A549 (cell line): ENCODE results near the gene METRNL.

ENCODE experiments used
- FOXS1 ChIP-seq: fragments of 250-450 bp; sonication (Bioruptor Pico); IDR thresholded peaks from 2 replicates; pipeline ENCODE4 v1.5.0; 2020; ENCODE audit warnings: mild to moderate bottlenecking, moderate library complexity
- JUN ChIP-seq, 2 experiments: fragments of >200 bp; sonication (Bioruptor Twin); formaldehyde crosslinking; IDR thresholded peaks; 2 replicates in 1 of 2; 3 replicates in 1 of 2; pipeline ENCODE4 v1.6.1; 2016 to 2017
- POLR2A ChIP-seq: IDR thresholded peaks from 2 replicates; pipeline ENCODE4 v1.6.1; 2012; ENCODE audit warnings: mild to moderate bottlenecking, low read length
- TF ChIP-seq, protein P1 (sequence below): fragments of >200 bp; sonication (Bioruptor Twin); formaldehyde crosslinking; IDR thresholded peaks from 3 replicates; pipeline ENCODE4 v1.5.1; 2016
- TF ChIP-seq, protein P2 (sequence below): fragments of 150-350 bp; IDR thresholded peaks from 2 replicates; pipeline ENCODE4 v1.6.1; 2014; ENCODE audit warnings: low read depth, mild to moderate bottlenecking, low read length

DNA sequence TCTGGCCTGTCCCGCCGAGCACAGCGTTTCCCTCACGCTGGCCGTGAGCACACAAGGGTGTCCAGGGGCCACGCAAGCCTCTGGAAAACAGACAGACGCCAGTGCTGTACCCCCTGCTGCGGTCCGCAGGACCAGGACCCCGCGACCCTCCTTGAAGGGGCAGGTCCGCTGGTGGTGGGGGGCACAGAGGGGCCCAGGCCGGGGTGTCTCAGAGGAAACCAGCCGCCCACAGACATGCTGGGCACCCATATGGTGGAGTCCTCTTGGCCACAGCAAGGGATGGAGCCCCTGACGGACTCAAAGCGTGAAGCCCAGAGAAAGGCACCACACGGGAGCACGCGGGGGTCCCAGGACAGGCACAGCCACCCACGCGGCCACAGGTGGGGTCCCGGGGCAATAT, 34.4 kb downstream of the METRNL start:
- TF ChIP-seq, protein P1, sequence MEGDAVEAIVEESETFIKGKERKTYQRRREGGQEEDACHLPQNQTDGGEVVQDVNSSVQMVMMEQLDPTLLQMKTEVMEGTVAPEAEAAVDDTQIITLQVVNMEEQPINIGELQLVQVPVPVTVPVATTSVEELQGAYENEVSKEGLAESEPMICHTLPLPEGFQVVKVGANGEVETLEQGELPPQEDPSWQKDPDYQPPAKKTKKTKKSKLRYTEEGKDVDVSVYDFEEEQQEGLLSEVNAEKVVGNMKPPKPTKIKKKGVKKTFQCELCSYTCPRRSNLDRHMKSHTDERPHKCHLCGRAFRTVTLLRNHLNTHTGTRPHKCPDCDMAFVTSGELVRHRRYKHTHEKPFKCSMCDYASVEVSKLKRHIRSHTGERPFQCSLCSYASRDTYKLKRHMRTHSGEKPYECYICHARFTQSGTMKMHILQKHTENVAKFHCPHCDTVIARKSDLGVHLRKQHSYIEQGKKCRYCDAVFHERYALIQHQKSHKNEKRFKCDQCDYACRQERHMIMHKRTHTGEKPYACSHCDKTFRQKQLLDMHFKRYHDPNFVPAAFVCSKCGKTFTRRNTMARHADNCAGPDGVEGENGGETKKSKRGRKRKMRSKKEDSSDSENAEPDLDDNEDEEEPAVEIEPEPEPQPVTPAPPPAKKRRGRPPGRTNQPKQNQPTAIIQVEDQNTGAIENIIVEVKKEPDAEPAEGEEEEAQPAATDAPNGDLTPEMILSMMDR: no peak
- TF ChIP-seq POLR2A (no peak), FOXS1 (no peak), JUN (IDR thresholded peaks at IDR 0.05) (no peak)
- TF ChIP-seq, protein P2, sequence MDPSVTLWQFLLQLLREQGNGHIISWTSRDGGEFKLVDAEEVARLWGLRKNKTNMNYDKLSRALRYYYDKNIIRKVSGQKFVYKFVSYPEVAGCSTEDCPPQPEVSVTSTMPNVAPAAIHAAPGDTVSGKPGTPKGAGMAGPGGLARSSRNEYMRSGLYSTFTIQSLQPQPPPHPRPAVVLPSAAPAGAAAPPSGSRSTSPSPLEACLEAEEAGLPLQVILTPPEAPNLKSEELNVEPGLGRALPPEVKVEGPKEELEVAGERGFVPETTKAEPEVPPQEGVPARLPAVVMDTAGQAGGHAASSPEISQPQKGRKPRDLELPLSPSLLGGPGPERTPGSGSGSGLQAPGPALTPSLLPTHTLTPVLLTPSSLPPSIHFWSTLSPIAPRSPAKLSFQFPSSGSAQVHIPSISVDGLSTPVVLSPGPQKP: no peak
